Measurements from ENCODE around the gene TCAP. TPM values are rescaled to one million over a fixed set of nuclear protein-coding genes. Genes with fewer than 3 reads are reported as not detected.

TCAP gene
- total and polyA plus RNA-seq, 10 of the 15 experiments (the other 5 are each of a cell fraction or from before 2014, with no cell fraction given), result 0.17 to 1.0 (median 0.36) TPM; not detected in 3

GRCh38 chr17:39670746-39671145, 5.6 kb downstream of the TCAP start:
- H2AFZ ChIP-seq (ENCODE audit: control insufficient read depth, low read depth, low read length), result no peak overlapping the region
- intact Hi-C loops (cut with micrococcal nuclease; ENCODE audit: unreplicated experiment), result no loop called here
- FAIRE-seq, result no peak
- no peak overlapping the region for H3K4me2 ChIP-seq (ENCODE audit: control insufficient read depth, insufficient read depth)
- POLR2A ChIA-PET, result interaction anchor here (1.3 kb wide), 1 partner anchor 10 kb away, joined by 3 read pairs; no protein-coding TSS in a partner anchor
- no peaks in the 10 kb centered on the region for H3K9me3 ChIP-seq (replicated peaks; ENCODE audit: control insufficient read depth, insufficient read depth, low read length)
- DNase-seq (ENCODE audit: low read depth, low spot score), result no peak
- peaks cover 4% of the 10 kb centered on the region for H3K4me1 ChIP-seq (ENCODE audit: control insufficient read depth, insufficient read depth, low read length)
- no peak overlapping the region for H3K9ac ChIP-seq (ENCODE audit: control insufficient read depth, insufficient read depth, low read length)
- no TSS peak for BruUV-seq (replicated peaks)
- no peaks in the 10 kb centered on the region; a peak in 1 of 4 replicates for H3K36me3 ChIP-seq (ENCODE audit: control insufficient read depth in 2 of 2, insufficient read depth in 2 of 2, low read length in 1 of 2)
- RAD21 ChIA-PET (ENCODE audit: unreplicated experiment), result interaction anchor here (1.0 to 2.3 kb wide), 5 partner anchors 16 to 59 kb away, joined by 3 to 14 read pairs (median 7); partner anchors contain the start of gene MIEN1
- in situ Hi-C loops (cut with MboI), result no loop called here
- no peaks in the 10 kb centered on the region; the same call in 1 of the 2 replicates for H4K20me1 ChIP-seq (ENCODE audit: control insufficient read depth, insufficient read depth)
- SMC1A ChIA-PET (ENCODE audit: uncharacterized antibody, unreplicated experiment), result interaction anchor here (1.0 to 2.6 kb wide), 8 partner anchors 16 to 267 kb away, joined by 3 to 10 read pairs (median 3); partner anchors contain the start of gene STARD3
- H3K79me2 ChIP-seq (ENCODE audit: control insufficient read depth, insufficient read depth, low read length), result no peaks in the 10 kb centered on the region
- peaks cover 4 to 6% of the 10 kb centered on the region in 2 experiments; a peak in 3 of 4 replicates for H3K27me3 ChIP-seq (replicated peaks in 1 of 2; ENCODE audit: control insufficient read depth in 2 of 2, insufficient read depth in 2 of 2, low read length in 1 of 2)
- CTCF ChIA-PET, result interaction anchor here (0.7 to 9.1 kb wide), 14 partner anchors 9 to 309 kb away, joined by 3 to 114 read pairs (median 6); partner anchors contain the start of genes MIEN1 and PSMD3
- WGBS (ENCODE audit: insufficient coverage, insufficient replicate concordance, low lambda C conversion rate, missing lambda C conversion rate), result 19% methylated on average over 4 of the region's 4 CpGs
- no peak for TF ChIP-seq TCF3 (IDR thresholded peaks at IDR 0.05; ENCODE audit: borderline replicate concordance, insufficient read depth, low read depth, low read length)
- no peak for TF ChIP-seq IKZF1 (conservative IDR thresholded peaks at IDR 0.05)
- TF ChIP-seq SKIL (IDR thresholded peaks at IDR 0.05; ENCODE audit: low read depth, poor library complexity, severe bottlenecking), result no peak
- no peak for TF ChIP-seq CHD1 (IDR thresholded peaks at IDR 0.05; ENCODE audit: low read depth, low read length)
- TF ChIP-seq SUPT20H (IDR thresholded peaks at IDR 0.05; ENCODE audit: borderline replicate concordance, control insufficient read depth, low read depth, low read length), result no peak
- no peak for TF ChIP-seq SPI1 (IDR thresholded peaks at IDR 0.05; ENCODE audit: borderline replicate concordance, insufficient read depth, low read depth, low read length)
- no peak for TF ChIP-seq RFX5 (IDR thresholded peaks at IDR 0.05; ENCODE audit: low read depth, low read length)
- no peak for TF ChIP-seq EZH2 (IDR thresholded peaks at IDR 0.05; ENCODE audit: borderline replicate concordance, control insufficient read depth, low read depth, low read length)
- no peak overlapping the region for H3K4me3 ChIP-seq
- ATAC-seq, result no peak
- no peak overlapping the region for H3K27ac ChIP-seq (ENCODE audit: control insufficient read depth, insufficient read depth)
